GM23248 (cell line): ENCODE data around the gene TIMP4.

ENCODE experiments used
- EZH2 ChIP-seq: fragments of 200-600 bp; sonication (generic); IDR thresholded peaks from 2 replicates; pipeline ENCODE4 v1.6.1; 2018; ENCODE audit warnings: antibody characterized with exemption, mild to moderate bottlenecking; ENCODE audit not compliant: insufficient read depth, poor library complexity, severe bottlenecking
- EZH2phosphoT487 ChIP-seq: fragments of 200-600 bp; sonication (generic); IDR thresholded peaks from 2 replicates; pipeline ENCODE4 v1.6.1; 2018; ENCODE audit warnings: antibody characterized with exemption, moderate library complexity, mild to moderate bottlenecking, low read depth; ENCODE audit not compliant: insufficient read depth

DNA sequence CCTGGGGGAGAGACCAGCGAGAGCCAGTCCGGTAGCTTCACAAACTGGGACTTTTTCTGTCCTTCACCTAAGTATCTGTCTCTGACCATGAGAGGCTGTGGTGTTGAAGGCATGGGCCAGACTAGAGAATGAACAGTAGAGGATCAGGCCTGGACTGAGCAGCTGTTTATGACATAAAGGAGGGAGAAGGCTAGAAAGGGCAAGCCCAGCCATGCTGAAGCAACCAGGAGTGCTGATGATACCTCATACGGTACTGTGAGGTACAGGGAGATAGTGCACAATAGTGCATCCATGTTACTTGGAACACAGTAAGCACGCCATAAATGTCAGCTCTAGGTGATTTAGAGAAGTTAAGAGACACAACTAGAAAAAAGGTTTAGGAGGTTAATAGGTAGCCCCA, 22.6 kb upstream of the TIMP4 start:
- TF ChIP-seq EZH2 (no peak), EZH2phosphoT487 (no peak)
